ENCODE data around the gene CTCF.

The CTCF gene

DNA sequence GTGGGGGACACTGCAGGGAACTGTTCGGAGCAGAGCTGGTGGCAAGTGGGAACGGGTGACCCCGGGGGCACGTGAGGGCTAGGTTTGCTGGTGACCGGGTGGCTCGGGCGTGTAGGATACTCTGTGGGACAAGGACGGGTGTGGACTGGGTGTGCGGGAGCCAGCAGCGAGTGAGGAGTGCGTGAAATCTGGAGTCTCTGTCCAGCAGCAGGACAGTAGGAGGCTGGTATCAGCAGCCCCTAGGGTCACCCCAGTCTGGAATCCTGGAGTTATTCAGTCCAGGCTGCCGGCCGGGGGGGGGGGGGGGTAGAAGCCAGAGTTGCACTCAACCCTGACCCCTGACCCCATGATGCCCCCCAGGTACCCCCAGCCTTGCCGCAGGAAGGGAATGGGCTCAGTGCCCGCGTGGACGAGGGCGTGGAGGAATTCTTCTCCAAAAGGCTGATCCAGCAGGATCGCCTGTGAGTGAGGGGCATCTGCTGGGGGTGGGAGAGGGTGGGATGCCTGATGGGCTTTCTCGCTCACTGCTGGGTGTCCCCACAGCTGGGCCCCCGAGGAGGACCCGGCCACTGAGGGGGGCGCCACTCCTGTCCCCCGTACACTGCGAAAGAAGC is 91.6 kb downstream of the CTCF start:
- Histone ChIP-seq H2BK5ac (ENCODE audit: low read length) (no peak overlapping the region), H2BK120ac (ENCODE audit: low read depth, low read length) (no peak overlapping the region), H3K79me1 (ENCODE audit: low read length) (peaks cover 2% of the 10 kb centered on the region), H3K4ac (ENCODE audit: low read depth, low read length) (no peak overlapping the region), H3K9ac (ENCODE audit: low read length) (no peak overlapping the region), H3K4me3 (ENCODE audit: low read length) (no peak overlapping the region), H3K27ac (ENCODE audit: low read depth, low read length) (no peak overlapping the region), H3K18ac (ENCODE audit: low read length) (no peak overlapping the region), H3K23ac (ENCODE audit: low read length) (no peak overlapping the region), H4K8ac (ENCODE audit: low read depth, low read length) (no peak overlapping the region), H3K4me2 (ENCODE audit: low read length) (peak overlapping the region; percentile 47), H2BK15ac (replicated peaks; ENCODE audit: low read depth) (no peak overlapping the region), H2AK5ac (ENCODE audit: low read length) (no peak overlapping the region), H3K79me2 (ENCODE audit: control insufficient read depth, insufficient read depth, low read length) (peaks cover under 1% of the 10 kb centered on the region), H3K27me3 (ENCODE audit: insufficient read depth, low read length, poor library complexity) (no peaks in the 10 kb centered on the region), H3K4me1 (ENCODE audit: control insufficient read depth, low read depth, low read length) (peaks cover 2% of the 10 kb centered on the region), H4K5ac (ENCODE audit: low read length) (no peak overlapping the region), H3K36me3 (ENCODE audit: control insufficient read depth, insufficient read depth, low read length) (no peaks in the 10 kb centered on the region), H3K56ac (ENCODE audit: low read length) (no peak overlapping the region)
- DNase-seq = no peak
- no CpG with 5 or more reads among the region's 25 CpGs for WGBS (ENCODE audit: extremely low coverage, insufficient coverage, low lambda C conversion rate)

DNA sequence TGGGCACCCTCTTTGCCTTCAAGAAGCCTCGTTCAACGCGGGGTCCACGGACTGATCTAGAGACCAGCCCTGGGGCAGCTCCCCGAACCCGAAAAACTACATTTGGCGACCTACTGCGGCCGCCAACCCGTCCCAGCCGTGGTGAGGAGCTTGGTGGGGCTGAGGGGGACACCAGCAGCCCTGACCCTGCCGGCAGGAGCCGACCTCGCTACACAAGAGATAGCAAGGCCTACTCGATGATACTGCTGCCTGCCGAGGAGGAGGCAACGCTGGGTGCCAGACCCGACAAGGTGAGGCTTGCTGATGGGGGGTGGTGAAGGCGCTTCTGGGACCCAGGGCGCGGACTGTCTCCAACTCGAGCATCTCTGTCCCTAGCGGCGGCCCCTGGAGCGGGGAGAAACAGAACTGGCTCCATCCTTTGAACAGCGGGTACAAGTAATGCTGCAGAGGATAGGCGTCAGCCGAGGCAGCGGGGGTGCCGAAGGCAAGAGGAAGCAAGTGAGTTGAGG is 92.1 kb downstream of the CTCF start:
- Histone ChIP-seq H4K5ac (ENCODE audit: low read length) (no peak overlapping the region), H3K79me1 (ENCODE audit: low read length) (peaks cover 4% of the 10 kb centered on the region), H3K36me3 (ENCODE audit: control insufficient read depth, insufficient read depth, low read length) (no peaks in the 10 kb centered on the region), H3K27me3 (ENCODE audit: insufficient read depth, low read length, poor library complexity) (no peaks in the 10 kb centered on the region), H3K4ac (ENCODE audit: low read depth, low read length) (no peak overlapping the region), H3K79me2 (ENCODE audit: control insufficient read depth, insufficient read depth, low read length) (peaks cover 2% of the 10 kb centered on the region), H3K4me3 (ENCODE audit: low read length) (no peak overlapping the region), H4K8ac (ENCODE audit: low read depth, low read length) (no peak overlapping the region), H3K9ac (ENCODE audit: low read length) (no peak overlapping the region), H3K27ac (ENCODE audit: low read depth, low read length) (no peak overlapping the region), H2BK120ac (ENCODE audit: low read depth, low read length) (no peak overlapping the region), H3K18ac (ENCODE audit: low read length) (no peak overlapping the region), H3K4me1 (ENCODE audit: control insufficient read depth, low read depth, low read length) (no peaks in the 10 kb centered on the region), H3K56ac (ENCODE audit: low read length) (no peak overlapping the region), H3K23ac (ENCODE audit: low read length) (no peak overlapping the region), H2BK15ac (replicated peaks; ENCODE audit: low read depth) (no peak overlapping the region), H2AK5ac (ENCODE audit: low read length) (no peak overlapping the region), H2BK5ac (ENCODE audit: low read length) (no peak overlapping the region), H3K4me2 (ENCODE audit: low read length) (no peak overlapping the region)
- no CpG with 5 or more reads among the region's 30 CpGs for WGBS (ENCODE audit: extremely low coverage, insufficient coverage, low lambda C conversion rate)
- DNase-seq = no peak

DNA sequence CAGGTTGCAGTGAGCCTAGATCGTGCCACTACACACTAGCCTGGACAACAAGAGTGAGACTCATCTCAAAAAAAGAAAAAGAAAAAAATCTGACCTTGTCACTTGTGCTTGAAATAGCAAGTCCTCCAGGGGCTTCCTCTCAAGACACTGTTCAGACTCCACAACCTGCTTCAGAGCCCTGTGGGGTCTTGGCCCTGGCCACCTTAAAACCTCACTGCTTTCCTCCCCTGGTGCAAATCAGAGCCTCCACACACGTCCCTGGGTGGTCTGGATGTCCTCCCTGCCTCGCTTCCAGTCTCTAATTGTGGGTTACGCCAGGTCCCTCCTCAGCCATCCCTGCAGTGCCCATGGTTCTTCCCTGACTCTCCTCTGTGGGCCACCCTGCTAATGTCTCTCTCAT is 93.0 kb downstream of the CTCF start:
- peaks cover 2% of the 10 kb centered on the region for H3K79me2 ChIP-seq (ENCODE audit: control insufficient read depth, insufficient read depth, low read length)
- DNase-seq = no peak
- H3K56ac ChIP-seq (ENCODE audit: low read length) = no peak overlapping the region
- WGBS (ENCODE audit: extremely low coverage, insufficient coverage, low lambda C conversion rate) = no CpG with 5 or more reads among the region's 4 CpGs
- no peaks in the 10 kb centered on the region for H3K4me1 ChIP-seq (ENCODE audit: control insufficient read depth, low read depth, low read length)
- no peak overlapping the region for H2BK120ac ChIP-seq (ENCODE audit: low read depth, low read length)
- H3K9ac ChIP-seq (ENCODE audit: low read length) = no peak overlapping the region
- H2BK15ac ChIP-seq (replicated peaks; ENCODE audit: low read depth) = no peak overlapping the region
- no peak overlapping the region for H4K5ac ChIP-seq (ENCODE audit: low read length)
- no peak overlapping the region for H2AK5ac ChIP-seq (ENCODE audit: low read length)
- H2BK5ac ChIP-seq (ENCODE audit: low read length) = no peak overlapping the region
- no peaks in the 10 kb centered on the region for H3K27me3 ChIP-seq (ENCODE audit: insufficient read depth, low read length, poor library complexity)
- no peak overlapping the region for H3K23ac ChIP-seq (ENCODE audit: low read length)
- no peak overlapping the region for H3K4ac ChIP-seq (ENCODE audit: low read depth, low read length)
- peaks cover 4% of the 10 kb centered on the region for H3K79me1 ChIP-seq (ENCODE audit: low read length)
- H3K18ac ChIP-seq (ENCODE audit: low read length) = no peak overlapping the region
- no peak overlapping the region for H3K27ac ChIP-seq (ENCODE audit: low read depth, low read length)
- no peak overlapping the region for H3K4me2 ChIP-seq (ENCODE audit: low read length)
- H3K4me3 ChIP-seq (ENCODE audit: low read length) = no peak overlapping the region
- H3K36me3 ChIP-seq (ENCODE audit: control insufficient read depth, insufficient read depth, low read length) = no peaks in the 10 kb centered on the region
- no peak overlapping the region for H4K8ac ChIP-seq (ENCODE audit: low read depth, low read length)

DNA sequence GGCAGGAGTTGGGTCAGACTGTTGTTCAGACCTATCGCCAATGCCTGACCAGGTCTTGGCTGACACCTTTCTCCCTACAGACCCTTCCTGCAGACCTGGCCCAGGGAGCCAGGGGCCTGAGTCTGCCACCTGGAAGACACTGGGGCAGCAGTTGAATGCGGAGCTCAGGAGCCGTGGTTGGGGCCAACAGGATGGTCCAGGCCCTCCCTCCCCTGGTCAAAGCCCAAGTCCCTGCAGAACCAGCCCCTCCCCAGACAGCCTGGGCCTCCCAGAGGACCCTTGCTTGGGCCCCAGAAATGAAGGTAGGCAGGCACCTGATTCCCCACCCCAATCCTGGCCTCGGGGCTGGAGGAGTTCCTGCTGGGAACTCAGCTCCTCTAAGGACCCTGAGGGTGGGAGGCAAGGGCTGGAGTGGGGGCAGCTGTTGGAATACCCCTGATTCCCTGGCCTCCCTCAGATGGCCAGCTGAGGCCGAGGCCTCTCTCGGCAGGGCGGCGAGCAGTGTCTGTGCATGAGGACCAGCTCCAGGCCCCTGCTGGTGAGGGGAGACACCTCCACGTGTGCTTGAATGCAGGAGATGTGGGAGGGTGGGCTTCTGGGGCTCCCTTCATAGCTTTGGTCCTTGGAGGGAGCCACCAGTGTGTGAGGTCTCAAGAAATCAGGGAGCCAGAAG is 94.2 kb downstream of the CTCF start:
- no peak overlapping the region for H3K27ac ChIP-seq (ENCODE audit: low read depth, low read length)
- H2BK15ac ChIP-seq (replicated peaks; ENCODE audit: low read depth) = no peak overlapping the region
- H3K27me3 ChIP-seq (ENCODE audit: insufficient read depth, low read length, poor library complexity) = no peaks in the 10 kb centered on the region
- H3K9ac ChIP-seq (ENCODE audit: low read length) = no peak overlapping the region
- no peak overlapping the region for H4K8ac ChIP-seq (ENCODE audit: low read depth, low read length)
- no peaks in the 10 kb centered on the region for H3K4me1 ChIP-seq (ENCODE audit: control insufficient read depth, low read depth, low read length)
- no peak overlapping the region for H2AK5ac ChIP-seq (ENCODE audit: low read length)
- no peak overlapping the region for H2BK5ac ChIP-seq (ENCODE audit: low read length)
- H2BK120ac ChIP-seq (ENCODE audit: low read depth, low read length) = no peak overlapping the region
- DNase-seq = no peak
- H3K4me3 ChIP-seq (ENCODE audit: low read length) = no peak overlapping the region
- WGBS (ENCODE audit: extremely low coverage, insufficient coverage, low lambda C conversion rate) = no CpG with 5 or more reads among the region's 9 CpGs
- no peaks in the 10 kb centered on the region for H3K36me3 ChIP-seq (ENCODE audit: control insufficient read depth, insufficient read depth, low read length)
- no peak overlapping the region for H3K56ac ChIP-seq (ENCODE audit: low read length)
- H3K23ac ChIP-seq (ENCODE audit: low read length) = no peak overlapping the region
- H3K79me2 ChIP-seq (ENCODE audit: control insufficient read depth, insufficient read depth, low read length) = peaks cover 2% of the 10 kb centered on the region
- no peak overlapping the region for H3K18ac ChIP-seq (ENCODE audit: low read length)
- no peak overlapping the region for H3K4ac ChIP-seq (ENCODE audit: low read depth, low read length)
- no peak overlapping the region for H4K5ac ChIP-seq (ENCODE audit: low read length)
- no peak overlapping the region for H3K4me2 ChIP-seq (ENCODE audit: low read length)
- peaks cover 4% of the 10 kb centered on the region for H3K79me1 ChIP-seq (ENCODE audit: low read length)

DNA sequence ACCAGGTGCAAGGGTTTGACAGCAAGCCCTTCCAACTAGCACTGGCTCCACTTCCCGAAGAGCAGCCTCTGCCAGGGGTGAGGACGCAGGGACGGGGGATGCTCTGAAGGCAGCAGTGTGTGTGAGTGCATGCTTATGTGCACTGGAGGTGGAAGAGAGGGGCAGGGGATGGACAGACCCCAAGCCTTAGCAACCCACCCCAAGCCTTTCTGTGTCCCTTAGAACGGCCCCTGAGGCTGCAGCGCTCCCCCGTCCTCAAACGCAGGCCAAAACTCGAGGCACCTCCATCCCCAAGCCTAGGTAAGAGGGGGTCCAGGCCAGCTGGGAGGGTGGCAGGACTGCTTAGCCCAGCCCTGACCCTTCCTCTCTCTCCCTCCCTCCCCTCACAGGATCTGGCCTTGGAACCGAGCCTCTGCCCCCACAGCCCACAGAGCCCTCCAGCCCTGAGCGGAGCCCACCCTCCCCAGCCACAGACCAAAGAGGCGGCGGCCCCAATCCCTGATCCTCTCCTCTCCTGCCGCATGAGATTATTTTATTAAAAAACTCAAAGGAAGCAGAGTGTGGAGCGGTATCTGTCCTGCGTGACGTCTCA is 94.8 kb downstream of the CTCF start:
- Histone ChIP-seq H2BK5ac (ENCODE audit: low read length) (no peak overlapping the region), H3K56ac (ENCODE audit: low read length) (no peak overlapping the region), H3K18ac (ENCODE audit: low read length) (no peak overlapping the region), H3K79me2 (ENCODE audit: control insufficient read depth, insufficient read depth, low read length) (peaks cover 2% of the 10 kb centered on the region), H3K4ac (ENCODE audit: low read depth, low read length) (no peak overlapping the region), H3K4me2 (ENCODE audit: low read length) (no peak overlapping the region), H3K36me3 (ENCODE audit: control insufficient read depth, insufficient read depth, low read length) (no peaks in the 10 kb centered on the region), H3K27me3 (ENCODE audit: insufficient read depth, low read length, poor library complexity) (no peaks in the 10 kb centered on the region), H4K5ac (ENCODE audit: low read length) (no peak overlapping the region), H3K79me1 (ENCODE audit: low read length) (peaks cover 4% of the 10 kb centered on the region), H2BK120ac (ENCODE audit: low read depth, low read length) (no peak overlapping the region), H3K4me3 (ENCODE audit: low read length) (no peak overlapping the region), H4K8ac (ENCODE audit: low read depth, low read length) (no peak overlapping the region), H2AK5ac (ENCODE audit: low read length) (no peak overlapping the region), H3K27ac (ENCODE audit: low read depth, low read length) (no peak overlapping the region), H3K4me1 (ENCODE audit: control insufficient read depth, low read depth, low read length) (no peaks in the 10 kb centered on the region), H3K9ac (ENCODE audit: low read length) (no peak overlapping the region), H2BK15ac (replicated peaks; ENCODE audit: low read depth) (no peak overlapping the region), H3K23ac (ENCODE audit: low read length) (no peak overlapping the region)
- DNase-seq = no peak
- no CpG with 5 or more reads among the region's 16 CpGs for WGBS (ENCODE audit: extremely low coverage, insufficient coverage, low lambda C conversion rate)

Measured in mesendoderm (in vitro differentiated cells).